Measurements from ENCODE around the gene NFU1. TPM values are rescaled to one million over a fixed set of nuclear protein-coding genes. Genes with fewer than 3 reads are reported as not detected.
"Not testable (repeated sequence)": the region's sequence is repeated elsewhere in the genome, so short reads cannot be mapped to it uniquely, and the experiment has no call there.

The NFU1 gene
- total RNA-seq, 2 donors from 2014 or later, result 31.8 to 43.0 TPM

DNA sequence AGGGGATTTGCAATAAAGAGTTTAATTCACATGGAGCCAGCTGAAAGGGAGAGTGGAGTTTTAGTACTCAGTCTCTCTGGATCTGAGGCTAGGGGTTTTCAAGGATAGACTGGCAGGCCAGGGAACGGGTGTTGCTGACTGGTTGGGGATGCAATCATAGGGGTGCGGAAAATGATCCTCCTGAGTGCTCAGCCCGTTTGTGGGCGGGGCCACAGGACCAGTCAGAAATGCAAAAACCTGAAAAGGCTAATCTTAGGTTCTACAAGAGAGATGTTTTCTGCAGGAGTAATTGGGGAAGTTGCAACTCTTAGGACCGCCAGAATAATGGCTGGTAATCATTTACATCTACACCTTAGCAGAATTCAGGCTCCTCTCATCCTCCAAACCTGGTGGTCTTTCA is 2.5 kb downstream of the NFU1 start:
- no peak for DNase-seq (ENCODE audit: low spot score)

DNA sequence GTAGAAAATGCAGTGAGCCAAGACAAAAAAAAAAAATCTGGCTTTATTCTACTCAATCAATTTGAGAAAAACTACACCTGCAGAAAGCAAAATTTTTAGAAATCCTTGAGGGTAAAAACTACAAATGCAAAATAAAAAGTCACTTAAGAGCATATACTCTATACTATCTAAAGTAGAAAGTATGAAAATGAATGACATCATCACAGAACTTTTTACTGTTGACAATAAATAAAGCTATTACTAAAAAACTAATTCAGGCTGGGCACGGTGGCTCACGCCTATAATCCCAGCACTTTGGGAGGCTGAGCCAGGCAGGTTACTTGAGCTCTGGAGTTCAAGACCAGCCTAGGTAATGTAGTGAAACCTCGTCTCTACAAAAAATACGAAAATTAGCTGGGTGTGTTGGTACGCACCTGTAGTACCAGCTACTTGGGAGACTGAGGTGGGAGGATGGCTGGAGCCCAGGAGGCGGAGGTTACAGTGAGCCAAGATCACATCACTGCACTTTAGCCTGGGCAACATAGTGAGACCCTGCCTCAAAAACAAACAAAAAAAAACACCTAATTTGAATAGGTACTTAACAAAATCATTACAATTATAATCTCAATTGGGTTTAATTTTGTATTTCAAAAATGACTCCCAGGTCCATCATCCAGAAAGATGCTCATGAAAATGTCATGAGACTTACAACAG is 7.6 kb downstream of the NFU1 start:
- TF ChIP-seq, protein P1, sequence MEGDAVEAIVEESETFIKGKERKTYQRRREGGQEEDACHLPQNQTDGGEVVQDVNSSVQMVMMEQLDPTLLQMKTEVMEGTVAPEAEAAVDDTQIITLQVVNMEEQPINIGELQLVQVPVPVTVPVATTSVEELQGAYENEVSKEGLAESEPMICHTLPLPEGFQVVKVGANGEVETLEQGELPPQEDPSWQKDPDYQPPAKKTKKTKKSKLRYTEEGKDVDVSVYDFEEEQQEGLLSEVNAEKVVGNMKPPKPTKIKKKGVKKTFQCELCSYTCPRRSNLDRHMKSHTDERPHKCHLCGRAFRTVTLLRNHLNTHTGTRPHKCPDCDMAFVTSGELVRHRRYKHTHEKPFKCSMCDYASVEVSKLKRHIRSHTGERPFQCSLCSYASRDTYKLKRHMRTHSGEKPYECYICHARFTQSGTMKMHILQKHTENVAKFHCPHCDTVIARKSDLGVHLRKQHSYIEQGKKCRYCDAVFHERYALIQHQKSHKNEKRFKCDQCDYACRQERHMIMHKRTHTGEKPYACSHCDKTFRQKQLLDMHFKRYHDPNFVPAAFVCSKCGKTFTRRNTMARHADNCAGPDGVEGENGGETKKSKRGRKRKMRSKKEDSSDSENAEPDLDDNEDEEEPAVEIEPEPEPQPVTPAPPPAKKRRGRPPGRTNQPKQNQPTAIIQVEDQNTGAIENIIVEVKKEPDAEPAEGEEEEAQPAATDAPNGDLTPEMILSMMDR (IDR thresholded peaks at IDR 0.05), result no peak
- Histone ChIP-seq H3K4me1 (peaks cover 0 to 3% of the 10 kb centered on the region in 2 donors), H3K36me3 (peaks cover 42% of the 10 kb centered on the region), H3K9me3 (no peaks in the 10 kb centered on the region), H3K27me3 (no peaks in the 10 kb centered on the region), H3K27ac (no peak overlapping the region), H3K4me3 (no peak overlapping the region)
- DNase-seq (ENCODE audit: low spot score), result no peak

More for the DNA sequence above, 2.5 kb downstream of the NFU1 start:
- TF ChIP-seq, protein P1 (IDR thresholded peaks at IDR 0.05), result no peak
- Histone ChIP-seq H3K27me3 (no peaks in the 10 kb centered on the region), H3K36me3 (peaks cover 19% of the 10 kb centered on the region), H3K9me3 (no peaks in the 10 kb centered on the region), H3K4me3 (no peak overlapping the region), H3K4me1 (peaks cover 0 to 25% of the 10 kb centered on the region in 2 donors), H3K27ac (no peak overlapping the region)

DNA sequence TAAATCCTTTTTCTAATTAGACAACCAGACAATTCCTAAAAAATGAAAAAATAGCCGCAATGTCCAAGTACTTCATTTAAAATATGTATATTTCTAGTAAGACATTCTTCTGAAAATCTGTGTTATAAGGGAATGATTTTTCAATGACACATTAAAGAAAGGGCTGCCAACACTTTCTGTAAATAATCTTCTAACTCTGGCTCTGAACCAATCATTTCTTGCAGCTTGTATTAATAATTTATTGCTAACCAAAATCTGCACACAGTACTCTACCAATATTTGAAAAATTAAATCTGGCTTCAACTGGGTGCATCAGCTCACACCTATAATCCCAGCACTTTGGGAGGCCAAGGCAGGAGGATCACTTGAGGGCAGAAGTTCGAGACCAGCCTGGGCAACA is 8.3 kb downstream of the NFU1 start:
- DNase-seq (ENCODE audit: low spot score), result no peak
- Histone ChIP-seq H3K27ac (no peak overlapping the region), H3K4me3 (no peak overlapping the region), H3K27me3 (no peaks in the 10 kb centered on the region), H3K4me1 (no peaks in the 10 kb centered on the region), H3K36me3 (peaks cover 42% of the 10 kb centered on the region), H3K9me3 (no peaks in the 10 kb centered on the region)
- TF ChIP-seq, protein P1 (IDR thresholded peaks at IDR 0.05), result no peak

DNA sequence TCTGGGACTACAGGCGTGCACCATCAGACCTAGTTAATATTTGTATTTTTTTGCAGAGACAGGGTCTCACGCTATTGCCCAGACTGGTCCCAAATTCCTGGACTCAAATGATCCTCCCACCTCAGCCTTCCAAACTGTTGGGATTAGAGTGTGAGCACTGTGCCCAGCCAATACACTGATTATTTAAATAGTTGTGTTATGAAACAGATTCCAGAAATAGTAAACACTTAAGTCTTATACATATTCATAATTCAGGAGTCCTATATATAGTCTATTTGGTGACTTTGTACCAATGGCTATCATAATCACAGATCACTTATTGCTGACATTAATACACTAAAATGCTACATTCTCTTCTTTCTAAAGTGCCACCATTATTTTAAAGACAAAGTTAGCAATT is 12.8 kb downstream of the NFU1 start:
- Histone ChIP-seq H3K36me3 (peaks cover 23% of the 10 kb centered on the region), H3K9me3 (no peaks in the 10 kb centered on the region), H3K27me3 (no peaks in the 10 kb centered on the region), H3K27ac (no peak overlapping the region), H3K4me1 (no peaks in the 10 kb centered on the region), H3K4me3 (no peak overlapping the region)
- no peak for DNase-seq (ENCODE audit: low spot score)
- TF ChIP-seq, protein P1 (IDR thresholded peaks at IDR 0.05), result no peak

DNA sequence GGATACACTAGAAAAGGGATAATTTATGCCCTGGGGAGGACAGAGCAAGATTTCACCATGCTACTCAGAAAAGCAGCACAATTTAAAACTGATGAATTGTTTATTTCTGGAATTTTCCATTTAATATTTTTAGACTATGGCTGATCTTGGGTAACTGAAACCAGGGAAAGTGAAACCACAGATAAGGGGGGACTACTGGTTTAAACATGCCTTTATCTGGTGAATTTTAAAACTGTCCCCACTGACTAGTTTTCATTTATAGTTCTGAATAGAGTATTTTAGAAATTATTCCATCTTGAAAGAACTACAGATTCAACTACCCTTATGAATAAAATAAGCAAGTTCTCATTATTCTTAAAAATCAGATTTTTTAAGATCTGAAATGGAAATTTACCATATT is 15.0 kb downstream of the NFU1 start:
- Histone ChIP-seq H3K4me1 (no peaks in the 10 kb centered on the region), H3K9me3 (no peaks in the 10 kb centered on the region), H3K4me3 (no peak overlapping the region), H3K36me3 (peaks cover 27% of the 10 kb centered on the region), H3K27ac (no peak overlapping the region), H3K27me3 (no peaks in the 10 kb centered on the region)
- DNase-seq (ENCODE audit: low spot score), result no peak
- TF ChIP-seq, protein P1 (IDR thresholded peaks at IDR 0.05), result no peak

DNA sequence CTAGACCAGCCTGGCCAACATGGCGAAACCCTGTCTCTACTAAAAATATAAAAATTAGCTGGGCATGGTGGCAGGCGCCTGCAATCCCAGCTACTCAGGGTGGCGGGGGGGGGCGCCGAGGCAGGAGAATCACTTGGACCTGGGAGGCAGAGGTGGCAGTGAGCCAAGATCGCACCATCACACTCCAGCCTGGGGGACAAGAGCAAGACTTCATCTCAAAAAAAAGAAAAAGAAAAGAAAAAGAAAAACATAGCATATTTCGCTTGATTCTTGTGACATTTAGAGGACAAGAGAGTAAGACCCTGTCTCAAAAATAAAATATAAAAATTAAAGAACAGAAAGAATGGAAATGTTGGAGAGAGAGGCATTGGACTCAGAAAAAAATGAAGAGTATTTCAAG is 18.1 kb downstream of the NFU1 start:
- not testable (repeated sequence) for H3K9me3 ChIP-seq; H3K27ac ChIP-seq; H3K4me3 ChIP-seq; H3K4me1 ChIP-seq; H3K27me3 ChIP-seq; DNase-seq (ENCODE audit: low spot score)
- peaks cover 33% of the 10 kb centered on the region for H3K36me3 ChIP-seq

All from right atrium auricular region (tissue), 2 donors.